Peyer's patch (tissue), 4 donors: Measurements from ENCODE around the gene RNF187. TPM values are rescaled to one million over a fixed set of nuclear protein-coding genes. Genes with fewer than 3 reads are reported as not detected.

Experiments
- DNase-seq, 3 donors: peaks; one replicate each; pipeline ENCODE4 v3.0.0-alpha.2; 2017 to 2019
- H3K27ac ChIP-seq, 4 donors: fragments of 200-600 bp; sonication (generic); one replicate each; pipeline ENCODE4 v1.5.1; 2016 to 2019
- H3K27me3 ChIP-seq, 2 donors: fragments of 200-600 bp; sonication (generic); one replicate each; pipeline ENCODE4 v1.5.1; 2019
- H3K36me3 ChIP-seq, 3 donors: fragments of 200-600 bp; sonication (generic); one replicate each; pipeline ENCODE4 v1.5.1; 2016 to 2019
- H3K4me1 ChIP-seq, 4 donors: fragments of 200-600 bp; sonication (generic); one replicate each; pipeline ENCODE4 v1.5.1; 2016 to 2019
- H3K4me3 ChIP-seq, 4 donors: fragments of 200-600 bp; sonication (generic); 1 replicate in 3 of 4; 2 replicates in 1 of 4; pipeline ENCODE4 v1.5.1; 2016 to 2019; ENCODE audit warnings: mild to moderate bottlenecking in 1 of 4
- H3K9me3 ChIP-seq, 4 donors: fragments of 200-600 bp; sonication (generic); one replicate each; pipeline ENCODE4 v1.5.1; 2016 to 2019; ENCODE audit warnings: mild to moderate bottlenecking in 1 of 4
- POLR2A ChIP-seq, 2 donors: fragments of 450-650 bp; IDR thresholded peaks; one replicate each; pipeline ENCODE4 v1.5.1; 2017; ENCODE audit warnings: antibody characterized with exemption in 2 of 2, mild to moderate bottlenecking in 2 of 2, moderate library complexity in 2 of 2
- total RNA-seq, 4 donors: library from RNA; depleted of rRNA; stranded (reverse); fragments of >200 nt; gene quantifications; one replicate each; pipeline ENCODE4 v1.1.0, GENCODE V29; 2016
- TF ChIP-seq, protein P1 (sequence below), 6 experiments: fragments of 450-650 bp in 4 of 6; fragments of 200-600 bp in 2 of 6; sonication (generic) in 1 of 6; IDR thresholded peaks; one replicate each; pipeline ENCODE4 v1.5.1; 2017 to 2019; ENCODE audit warnings: antibody characterized with exemption in 6 of 6, mild to moderate bottlenecking in 3 of 6, moderate library complexity in 1 of 6

The RNF187 gene
- total RNA-seq, 4 donors from 2014 or later = 28.9 to 38.9 (median 37.3) TPM

DNA sequence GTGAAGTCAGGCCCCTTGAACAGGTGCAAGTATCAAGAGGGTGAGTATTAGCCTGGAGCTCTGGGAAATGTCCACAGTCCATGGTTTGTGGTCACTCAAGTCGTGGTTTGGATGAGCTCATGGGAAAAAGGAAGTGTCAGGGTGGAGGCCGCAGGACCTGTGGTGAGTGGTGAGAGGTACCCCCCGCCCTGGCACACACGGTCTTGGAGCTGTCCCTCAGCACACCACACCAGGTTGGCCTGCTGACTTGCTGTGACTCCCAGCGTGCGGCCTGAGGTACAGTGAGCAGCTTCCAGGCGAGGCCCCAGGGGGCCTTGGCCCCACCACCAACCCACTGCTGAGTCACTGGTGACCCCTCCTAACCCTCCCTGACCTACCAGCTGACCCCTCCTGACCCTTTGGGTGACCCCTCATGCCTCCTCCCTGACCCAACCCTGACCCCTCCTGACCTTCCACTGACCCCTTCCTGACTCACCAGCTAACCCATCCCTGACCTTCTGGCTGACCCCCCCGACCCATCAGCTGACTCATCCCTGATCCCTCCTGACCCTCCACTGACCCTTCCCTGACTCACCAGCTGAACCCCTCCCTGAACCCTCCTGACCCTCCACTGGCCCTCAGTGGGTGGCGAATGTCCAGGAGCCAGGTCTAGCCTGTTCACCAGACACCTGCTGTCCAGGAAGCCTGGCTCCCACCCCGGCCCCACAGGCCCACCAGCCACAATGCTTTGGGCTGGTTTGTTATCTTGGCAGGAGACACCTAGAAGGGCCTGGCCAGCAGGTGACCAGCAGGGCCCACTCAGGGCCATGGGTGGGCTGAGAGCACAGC, 34.8 kb upstream of the RNF187 start:
- no peak overlapping the region for H3K4me3 ChIP-seq
- no peaks in the 10 kb centered on the region for H3K9me3 ChIP-seq
- TF ChIP-seq, protein P1, sequence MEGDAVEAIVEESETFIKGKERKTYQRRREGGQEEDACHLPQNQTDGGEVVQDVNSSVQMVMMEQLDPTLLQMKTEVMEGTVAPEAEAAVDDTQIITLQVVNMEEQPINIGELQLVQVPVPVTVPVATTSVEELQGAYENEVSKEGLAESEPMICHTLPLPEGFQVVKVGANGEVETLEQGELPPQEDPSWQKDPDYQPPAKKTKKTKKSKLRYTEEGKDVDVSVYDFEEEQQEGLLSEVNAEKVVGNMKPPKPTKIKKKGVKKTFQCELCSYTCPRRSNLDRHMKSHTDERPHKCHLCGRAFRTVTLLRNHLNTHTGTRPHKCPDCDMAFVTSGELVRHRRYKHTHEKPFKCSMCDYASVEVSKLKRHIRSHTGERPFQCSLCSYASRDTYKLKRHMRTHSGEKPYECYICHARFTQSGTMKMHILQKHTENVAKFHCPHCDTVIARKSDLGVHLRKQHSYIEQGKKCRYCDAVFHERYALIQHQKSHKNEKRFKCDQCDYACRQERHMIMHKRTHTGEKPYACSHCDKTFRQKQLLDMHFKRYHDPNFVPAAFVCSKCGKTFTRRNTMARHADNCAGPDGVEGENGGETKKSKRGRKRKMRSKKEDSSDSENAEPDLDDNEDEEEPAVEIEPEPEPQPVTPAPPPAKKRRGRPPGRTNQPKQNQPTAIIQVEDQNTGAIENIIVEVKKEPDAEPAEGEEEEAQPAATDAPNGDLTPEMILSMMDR (IDR thresholded peaks at IDR 0.05) = no peak
- TF ChIP-seq POLR2A (IDR thresholded peaks at IDR 0.05) = no peak
- H3K4me1 ChIP-seq = peaks cover 0 to 5% (median 0%) of the 10 kb centered on the region in 4 donors
- no peak for DNase-seq
- no peaks in the 10 kb centered on the region for H3K36me3 ChIP-seq
- H3K27me3 ChIP-seq = no peaks in the 10 kb centered on the region
- H3K27ac ChIP-seq = no peak overlapping the region

DNA sequence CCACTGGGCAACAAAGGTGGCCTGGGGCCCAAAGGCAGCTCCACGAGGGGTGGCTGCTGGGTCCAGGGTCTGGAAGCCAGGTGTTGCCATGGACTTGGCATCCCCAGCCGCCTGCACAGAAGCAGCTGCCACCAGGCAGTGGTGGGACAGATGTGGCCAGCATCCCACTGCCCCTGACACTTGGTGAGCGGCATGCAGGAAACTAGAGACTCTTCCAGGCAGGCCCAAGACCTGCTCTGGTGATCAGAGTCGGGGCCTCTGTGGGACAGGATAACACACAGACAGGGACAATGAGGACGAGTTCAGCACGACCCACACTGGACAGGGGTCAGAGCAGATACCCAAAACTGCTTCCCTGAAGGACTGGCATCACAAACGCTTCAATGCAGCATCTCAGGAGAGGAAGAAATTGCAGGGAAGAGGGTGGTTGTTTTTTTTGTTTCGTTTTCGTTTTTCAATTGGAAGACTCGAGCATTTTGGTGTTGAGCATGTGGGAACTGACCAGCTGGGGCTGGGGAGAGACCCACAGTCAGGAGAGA, 34.1 kb upstream of the RNF187 start:
- no peak for DNase-seq
- no peak for TF ChIP-seq POLR2A (IDR thresholded peaks at IDR 0.05)
- TF ChIP-seq, protein P1 (IDR thresholded peaks at IDR 0.05) = no peak

DNA sequence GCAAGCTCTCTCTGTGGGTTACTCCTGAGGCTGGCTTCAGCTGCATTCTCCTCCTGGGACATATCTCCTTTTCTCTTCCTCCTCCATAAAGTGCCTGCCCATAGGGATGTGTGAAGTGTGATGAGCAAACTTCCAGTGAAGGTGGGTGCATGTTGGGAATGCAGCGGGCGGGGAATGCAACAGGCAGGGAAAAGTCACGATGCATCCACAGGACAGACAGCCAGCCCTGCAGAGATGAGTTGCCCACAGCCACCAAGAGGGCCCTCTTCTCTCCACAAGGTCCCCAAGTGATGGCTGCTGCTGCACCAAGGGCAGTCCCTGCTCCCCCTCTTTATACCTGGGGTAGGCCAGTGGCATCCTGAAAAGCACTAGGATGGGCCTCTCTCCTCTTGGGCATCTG, 33.6 kb upstream of the RNF187 start:
- no peaks in the 10 kb centered on the region for H3K36me3 ChIP-seq
- no peaks in the 10 kb centered on the region for H3K9me3 ChIP-seq
- no peak overlapping the region for H3K4me3 ChIP-seq
- H3K27ac ChIP-seq = no peak overlapping the region
- peaks cover 0 to 5% (median 0%) of the 10 kb centered on the region in 4 donors for H3K4me1 ChIP-seq
- DNase-seq = no peak
- TF ChIP-seq, protein P1 (IDR thresholded peaks at IDR 0.05) = no peak
- TF ChIP-seq POLR2A (IDR thresholded peaks at IDR 0.05) = no peak
- H3K27me3 ChIP-seq = no peaks in the 10 kb centered on the region

More for the DNA sequence above, 34.1 kb upstream of the RNF187 start:
- no peaks in the 10 kb centered on the region for H3K36me3 ChIP-seq
- H3K9me3 ChIP-seq = no peaks in the 10 kb centered on the region
- H3K4me1 ChIP-seq = peaks cover 0 to 5% (median 0%) of the 10 kb centered on the region in 4 donors
- no peak overlapping the region for H3K4me3 ChIP-seq
- no peaks in the 10 kb centered on the region for H3K27me3 ChIP-seq
- no peak overlapping the region for H3K27ac ChIP-seq

DNA sequence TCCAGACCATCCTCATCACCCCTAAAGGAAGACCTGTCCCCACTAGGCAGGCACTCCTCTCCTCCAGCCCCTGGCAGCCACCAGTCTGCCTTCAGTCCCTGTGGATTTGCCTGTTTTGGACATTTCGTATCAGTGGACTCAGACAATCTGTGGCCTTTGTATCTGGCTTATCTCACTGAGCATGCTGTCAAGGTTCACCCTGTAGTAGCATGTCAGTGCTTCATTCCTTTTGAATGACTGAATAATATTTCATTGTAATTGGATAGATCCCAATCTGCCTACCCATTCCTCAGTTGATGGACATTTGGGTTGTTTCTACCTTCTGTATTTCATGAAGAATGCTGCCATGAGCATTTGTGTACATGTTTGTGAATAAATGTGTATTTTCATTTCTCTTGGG, 32.9 kb upstream of the RNF187 start:
- Histone ChIP-seq H3K4me1 (peaks cover 0 to 10% (median 2%) of the 10 kb centered on the region in 4 donors), H3K4me3 (no peak overlapping the region), H3K36me3 (no peaks in the 10 kb centered on the region), H3K9me3 (no peaks in the 10 kb centered on the region), H3K27me3 (no peaks in the 10 kb centered on the region), H3K27ac (no peak overlapping the region)
- no peak for TF ChIP-seq POLR2A (IDR thresholded peaks at IDR 0.05)
- TF ChIP-seq, protein P1 (IDR thresholded peaks at IDR 0.05) = no peak
- no peak for DNase-seq

DNA sequence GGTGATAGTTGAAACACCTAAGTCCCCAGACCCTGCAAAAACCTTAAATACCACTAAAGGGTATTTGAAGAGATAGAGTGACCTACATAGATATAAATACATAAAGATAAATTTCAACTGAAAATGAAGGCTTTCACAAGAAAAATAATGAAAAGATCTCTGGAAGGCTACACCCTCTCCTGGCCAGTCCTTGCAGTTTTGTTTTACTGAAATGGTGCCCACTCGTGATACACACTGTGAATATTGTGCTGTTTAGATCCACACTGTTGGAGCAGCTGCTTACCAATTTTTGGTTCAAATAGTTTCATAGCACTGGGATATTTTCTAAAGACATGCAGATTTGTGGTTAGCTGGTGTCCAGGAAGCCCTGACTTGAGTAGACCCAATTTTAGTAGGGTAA, 31.5 kb upstream of the RNF187 start:
- no peak overlapping the region for H3K4me3 ChIP-seq
- H3K36me3 ChIP-seq = no peaks in the 10 kb centered on the region
- H3K4me1 ChIP-seq = peaks cover 0 to 15% (median 3%) of the 10 kb centered on the region in 4 donors
- no peaks in the 10 kb centered on the region for H3K9me3 ChIP-seq
- TF ChIP-seq POLR2A (IDR thresholded peaks at IDR 0.05) = no peak
- TF ChIP-seq, protein P1 (IDR thresholded peaks at IDR 0.05) = peak in 1 of 6 experiments; percentile 8
- no peak for DNase-seq
- H3K27ac ChIP-seq = no peak overlapping the region
- H3K27me3 ChIP-seq = no peaks in the 10 kb centered on the region
